OCI-LY3 (cell line): ENCODE data around the gene C11orf21.

ENCODE experiments used
- EZH2phosphoT487 ChIP-seq: fragments of 200-600 bp; shearing (Covaris generic); IDR thresholded peaks from 2 replicates; pipeline ENCODE4 v1.6.1; 2018; ENCODE audit warnings: antibody characterized with exemption, mixed run types, low read depth
- TF ChIP-seq, protein P1 (sequence below): fragments of 200-600, 300-600 bp; sonication (generic); IDR thresholded peaks from 2 replicates; pipeline ENCODE4 v1.5.1; 2014; ENCODE audit warnings: antibody characterized with exemption, low read length, low read depth

DNA sequence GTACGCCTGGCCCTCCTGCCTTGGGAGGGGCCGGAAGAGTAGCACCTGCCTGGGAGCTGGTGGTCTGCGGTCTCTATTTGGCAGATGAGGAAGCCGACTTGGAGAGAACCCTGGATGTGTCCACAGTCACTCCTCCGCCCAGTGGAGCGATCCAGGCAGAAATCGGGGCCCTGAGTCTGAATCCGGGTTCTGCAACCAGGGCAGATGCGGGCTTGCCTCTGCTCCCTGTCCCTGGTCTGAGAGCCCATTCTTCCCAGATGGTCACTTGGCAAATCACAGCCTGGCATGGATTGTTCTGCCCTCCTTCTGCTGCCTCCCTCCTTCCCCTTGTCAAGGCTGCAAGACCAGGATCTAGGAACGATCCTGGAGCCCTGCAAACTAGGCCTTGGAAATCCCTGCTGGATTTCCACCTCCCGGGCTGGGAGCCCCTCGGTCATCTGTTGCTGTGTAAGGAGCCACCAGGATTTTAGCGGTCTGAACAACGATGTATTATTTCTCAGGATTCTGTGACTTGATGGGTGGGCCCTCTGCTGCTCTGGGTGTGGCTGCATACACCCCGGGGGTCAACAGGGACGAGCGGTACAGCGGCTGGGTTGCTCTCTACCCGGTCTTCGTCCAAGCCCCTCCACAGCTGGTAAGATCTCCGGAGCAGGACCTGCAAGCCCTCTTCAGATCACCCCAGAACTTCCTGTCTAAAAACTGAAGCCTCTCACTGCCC, 29.3 kb downstream of the C11orf21 start:
- TF ChIP-seq, protein P1, sequence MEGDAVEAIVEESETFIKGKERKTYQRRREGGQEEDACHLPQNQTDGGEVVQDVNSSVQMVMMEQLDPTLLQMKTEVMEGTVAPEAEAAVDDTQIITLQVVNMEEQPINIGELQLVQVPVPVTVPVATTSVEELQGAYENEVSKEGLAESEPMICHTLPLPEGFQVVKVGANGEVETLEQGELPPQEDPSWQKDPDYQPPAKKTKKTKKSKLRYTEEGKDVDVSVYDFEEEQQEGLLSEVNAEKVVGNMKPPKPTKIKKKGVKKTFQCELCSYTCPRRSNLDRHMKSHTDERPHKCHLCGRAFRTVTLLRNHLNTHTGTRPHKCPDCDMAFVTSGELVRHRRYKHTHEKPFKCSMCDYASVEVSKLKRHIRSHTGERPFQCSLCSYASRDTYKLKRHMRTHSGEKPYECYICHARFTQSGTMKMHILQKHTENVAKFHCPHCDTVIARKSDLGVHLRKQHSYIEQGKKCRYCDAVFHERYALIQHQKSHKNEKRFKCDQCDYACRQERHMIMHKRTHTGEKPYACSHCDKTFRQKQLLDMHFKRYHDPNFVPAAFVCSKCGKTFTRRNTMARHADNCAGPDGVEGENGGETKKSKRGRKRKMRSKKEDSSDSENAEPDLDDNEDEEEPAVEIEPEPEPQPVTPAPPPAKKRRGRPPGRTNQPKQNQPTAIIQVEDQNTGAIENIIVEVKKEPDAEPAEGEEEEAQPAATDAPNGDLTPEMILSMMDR: no peak
- no peak for TF ChIP-seq EZH2phosphoT487
